HG03060 (cell line): ENCODE data around the gene ARSB.
A peak's percentile ranks its signal among the peaks of the same experiment; 100 is the strongest.
"Not testable (repeated sequence)": the region's sequence is repeated elsewhere in the genome, so short reads cannot be mapped to it uniquely, and the experiment has no call there.

ENCODE experiments used
- ATAC-seq: cut with Tn5 transposase; IDR thresholded peaks from one replicate; pipeline ENCODE4 v1.9.1; 2021; ENCODE audit warnings: low read depth, moderate number of reproducible peaks; ENCODE audit not compliant: unreplicated experiment

The ARSB gene

DNA sequence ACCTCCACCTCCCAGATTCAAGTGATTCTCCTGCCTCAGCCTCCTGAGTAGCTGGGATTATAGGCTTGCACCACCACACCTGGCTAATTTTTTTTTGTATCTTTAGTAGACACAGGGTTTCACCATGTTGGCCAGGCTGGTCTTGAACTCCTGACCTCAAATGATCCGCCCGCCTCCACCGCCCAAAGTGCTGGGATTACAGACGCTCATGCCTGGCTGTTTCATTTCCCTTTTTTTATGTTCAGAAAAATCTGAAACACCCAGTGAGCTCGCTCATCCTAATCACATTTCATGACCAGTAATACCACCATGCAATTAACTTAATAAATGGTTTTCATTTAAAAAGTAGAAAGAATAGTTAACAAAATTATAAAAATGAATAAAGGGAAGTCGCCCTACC, 252.4 kb downstream of the ARSB start:
- ATAC-seq, result not testable (repeated sequence)

DNA sequence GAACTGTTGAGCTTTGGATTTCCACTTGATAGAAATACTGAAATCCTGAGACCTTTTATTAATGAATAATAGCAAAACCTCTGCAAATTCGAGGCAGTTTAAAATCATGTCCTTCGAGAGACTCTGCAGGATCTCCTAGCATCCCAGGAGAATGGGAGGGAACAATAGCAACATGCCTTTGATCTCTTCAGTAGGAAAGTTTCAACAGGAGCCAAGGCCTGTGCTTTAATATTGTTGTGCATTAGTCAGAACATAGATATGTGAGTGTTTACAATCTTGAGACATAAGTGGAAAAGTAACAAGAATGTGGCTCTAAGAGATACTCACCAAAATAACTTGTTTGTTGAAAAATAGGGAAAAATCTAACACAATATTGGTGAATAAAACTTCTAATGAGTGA, 253.2 kb downstream of the ARSB start:
- ATAC-seq, result no peak

- no peak for ATAC-seq
Measured at GRCh38 chr5:78730300-78731094, 254.6 kb downstream of the ARSB start.

- ATAC-seq, result peak; percentile 84
Measured at GRCh38 chr5:78727786-78728761, 257.0 kb downstream of the ARSB start.
